Stimulated activated CD4-positive, alpha-beta T cell treated with anti-CD3 and anti-CD28 coated beads, Interleukin-1b, Interleukin-23, amount 100 ng/mL, for 4 hours (primary cell): ENCODE measurements around the gene NSMCE1.
A peak's percentile ranks its signal among the peaks of the same experiment; 100 is the strongest.
"Not testable (repeated sequence)": the region's sequence is repeated elsewhere in the genome, so short reads cannot be mapped to it uniquely, and the experiment has no call there.

Experiments
- DNase-seq, 2 donors: peaks; one replicate each; pipeline ENCODE4 v3.0.0-alpha.2; 2020; ENCODE audit warnings: low read depth in 2 of 2

Gene NSMCE1

GRCh38 chr16:27216297-27216885 is 52.2 kb downstream of the NSMCE1 start:
- DNase-seq = no peak

GRCh38 chr16:27215660-27216059 is 52.9 kb downstream of the NSMCE1 start:
- DNase-seq = no peak

- DNase-seq = no peak
These were observed 54.2 kb downstream of the NSMCE1 start for GRCh38 chr16:27214084-27214961.

- DNase-seq = no peak
These were observed 57.5 kb downstream of the NSMCE1 start for GRCh38 chr16:27211026-27211425.

- no peak for DNase-seq
These were observed 58.4 kb downstream of the NSMCE1 start for GRCh38 chr16:27210174-27210573.

- no peak for DNase-seq
These were observed 59.0 kb downstream of the NSMCE1 start for GRCh38 chr16:27209591-27209990.

GRCh38 chr16:27208796-27209195 is 59.8 kb downstream of the NSMCE1 start:
- no peak for DNase-seq

GRCh38 chr16:27208081-27208680 is 60.4 kb downstream of the NSMCE1 start:
- no peak for DNase-seq

- not testable (repeated sequence) for DNase-seq
These were observed 61.5 kb downstream of the NSMCE1 start for GRCh38 chr16:27207121-27207520.

GRCh38 chr16:27205423-27206065 is 63.0 kb downstream of the NSMCE1 start:
- no peak for DNase-seq

GRCh38 chr16:27204312-27204915 is 64.2 kb downstream of the NSMCE1 start:
- no peak for DNase-seq

GRCh38 chr16:27203507-27204311 is 64.9 kb downstream of the NSMCE1 start, which contains the start of gene KDM8:
Gene KDM8, plus strand, starts transcription at chr16:27203526. Its CDS starts 6,598 bp downstream, at chr16:27210124.
- peak; percentile 95 to 99 for DNase-seq

- DNase-seq = peak; percentile 84
These were observed 65.6 kb downstream of the NSMCE1 start for GRCh38 chr16:27202923-27203506.

- DNase-seq = not testable (repeated sequence)
These were observed 67.7 kb downstream of the NSMCE1 start for GRCh38 chr16:27200914-27201313.

GRCh38 chr16:27199736-27200135 is 68.8 kb downstream of the NSMCE1 start:
- no peak for DNase-seq

- DNase-seq = no peak
These were observed 69.4 kb downstream of the NSMCE1 start for GRCh38 chr16:27199235-27199586.

GRCh38 chr16:27198451-27199234 is 69.9 kb downstream of the NSMCE1 start:
- DNase-seq = no peak

GRCh38 chr16:27197004-27197403 is 71.6 kb downstream of the NSMCE1 start:
- no peak for DNase-seq

GRCh38 chr16:27195941-27196595 is 72.5 kb downstream of the NSMCE1 start:
- DNase-seq = peak in 1 of 2 donors; percentile 28
